Activated T-cell treated with anti-CD3 and anti-CD28 coated beads for 4 hours (primary cell): Measurements from ENCODE around the gene AIFM1.
A peak's percentile ranks its signal among the peaks of the same experiment; 100 is the strongest.

Experiments used
- DNase-seq: peaks from one replicate; pipeline ENCODE4 v3.0.0-alpha.2; 2020

The AIFM1 gene

DNA sequence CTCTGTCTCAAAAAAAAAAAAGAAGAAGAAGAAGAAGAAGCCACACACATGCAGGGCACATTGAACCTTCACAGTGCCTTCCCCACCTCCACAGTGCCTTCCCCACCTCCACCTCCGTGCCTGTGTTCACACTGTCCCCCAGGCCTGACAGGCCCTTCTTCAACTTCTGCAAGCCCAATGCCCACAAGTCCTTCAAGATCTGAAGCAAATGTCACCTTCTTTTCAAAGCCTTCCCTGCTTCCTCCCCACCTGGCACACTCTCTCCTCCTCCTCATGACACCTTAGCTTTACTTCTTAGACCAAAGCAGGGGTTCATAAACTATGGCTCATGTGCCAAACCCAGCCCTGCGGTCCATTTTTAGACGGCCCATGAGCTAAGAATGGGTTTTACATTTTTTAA is 75.3 kb downstream of the AIFM1 start:
- DNase-seq = no peak

DNA sequence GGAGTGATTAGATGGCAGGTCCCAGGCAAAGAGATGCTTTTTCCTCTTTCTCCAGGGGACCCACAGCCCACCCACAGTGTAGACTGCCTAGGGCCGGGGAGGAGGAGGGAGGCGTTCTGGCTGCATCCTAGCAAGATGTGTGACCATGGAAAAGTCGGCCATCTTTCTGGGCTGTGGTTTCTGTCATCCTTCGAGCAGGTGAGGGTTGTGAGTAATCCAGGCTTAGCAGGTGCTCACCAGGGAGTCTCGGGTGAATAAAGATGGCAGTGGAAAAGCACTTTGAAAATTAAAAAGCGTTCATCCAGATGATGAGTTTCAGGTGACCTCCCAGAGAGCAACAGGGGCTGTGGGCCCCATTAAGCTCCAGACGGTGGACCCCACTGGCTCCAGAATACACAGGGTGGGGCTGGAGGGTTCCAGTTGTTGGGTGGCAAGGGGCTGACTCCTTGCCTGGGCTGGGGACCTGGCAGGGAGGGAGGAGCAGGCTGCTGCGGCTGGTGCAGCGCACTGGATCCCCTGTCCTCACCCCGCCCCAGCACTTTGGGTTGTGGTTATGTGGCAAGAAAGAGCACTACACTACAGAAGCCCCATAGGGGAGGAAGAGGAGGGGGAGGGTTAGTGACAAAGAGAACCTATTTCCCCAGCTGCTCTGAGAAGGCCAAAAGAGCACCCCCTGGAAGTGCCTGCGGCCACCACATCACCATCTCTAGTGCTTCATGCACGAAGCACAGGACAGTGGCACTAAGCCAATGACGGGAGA is 79.0 kb downstream of the AIFM1 start:
- DNase-seq = no peak

DNA sequence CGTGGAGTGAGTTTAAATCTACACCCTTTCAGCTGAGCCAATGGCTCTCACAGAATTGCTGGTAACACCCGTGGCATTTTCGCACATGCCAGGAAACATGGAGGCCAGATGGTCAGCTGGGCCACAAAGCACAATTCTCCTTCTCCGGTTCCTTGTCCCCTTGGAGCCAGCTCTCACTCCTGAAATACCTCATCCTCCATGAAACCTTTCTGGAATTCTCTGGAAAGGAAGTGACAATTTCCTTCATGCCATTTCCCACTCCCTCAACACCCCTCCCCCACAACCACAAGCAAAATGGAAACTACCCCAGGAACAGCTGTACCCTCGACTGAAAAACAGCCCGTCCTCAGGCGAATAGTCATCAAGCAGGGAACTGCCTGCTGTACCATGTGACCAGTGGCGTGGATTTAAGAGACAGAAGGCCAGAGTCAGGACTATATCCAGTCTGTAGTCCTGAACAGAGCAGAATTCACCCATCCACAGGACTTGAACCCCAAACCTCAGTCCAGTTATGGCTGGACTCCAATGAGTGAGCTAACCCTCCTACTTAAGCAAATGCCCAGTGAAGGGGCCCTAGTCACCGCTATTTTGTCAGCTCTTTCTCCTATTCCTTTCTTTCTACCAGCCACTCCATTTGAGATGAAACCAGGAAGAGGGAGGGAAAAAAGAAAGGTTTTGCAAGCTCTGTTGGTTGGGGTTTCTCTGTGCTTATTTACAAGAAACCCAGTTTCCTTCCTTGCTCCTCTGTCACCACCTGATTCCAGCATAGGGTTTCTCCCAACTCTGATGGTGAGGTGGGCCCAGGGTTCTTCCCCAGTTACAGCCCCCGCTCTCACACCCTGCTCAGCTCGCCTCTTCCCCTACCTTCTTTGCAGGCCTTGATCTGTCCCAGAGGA is 79.8 kb downstream of the AIFM1 start:
- DNase-seq = no peak

DNA sequence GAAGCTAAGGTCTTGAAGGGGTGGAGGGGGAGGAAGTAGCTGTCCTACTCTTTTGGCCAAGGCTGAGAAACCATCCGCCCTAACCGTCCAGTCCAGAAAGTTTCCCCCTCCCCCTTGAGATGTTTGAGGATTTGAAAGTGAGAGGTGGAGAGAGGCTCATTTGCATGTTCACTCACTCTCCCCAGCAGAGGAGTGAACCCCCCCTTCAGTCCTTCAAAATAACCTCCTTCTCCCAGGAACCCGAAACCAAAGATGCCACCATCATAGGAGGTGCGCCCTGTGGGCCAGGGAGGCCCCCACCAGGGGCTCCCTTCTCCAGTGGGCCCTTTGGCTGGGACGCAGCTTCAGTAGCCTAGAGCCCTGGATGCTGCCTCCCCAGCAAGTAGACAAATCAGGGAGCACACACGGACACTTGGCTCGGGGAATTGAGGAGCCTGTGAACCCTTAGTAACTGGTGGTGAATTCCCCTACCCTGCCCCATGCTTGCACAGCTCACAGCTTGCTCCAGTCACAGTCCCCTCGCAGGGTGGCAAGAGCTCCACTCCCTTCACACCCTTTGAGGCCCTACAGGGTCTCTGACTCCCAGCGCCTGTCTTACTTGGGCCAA is 80.9 kb downstream of the AIFM1 start:
- no peak for DNase-seq

DNA sequence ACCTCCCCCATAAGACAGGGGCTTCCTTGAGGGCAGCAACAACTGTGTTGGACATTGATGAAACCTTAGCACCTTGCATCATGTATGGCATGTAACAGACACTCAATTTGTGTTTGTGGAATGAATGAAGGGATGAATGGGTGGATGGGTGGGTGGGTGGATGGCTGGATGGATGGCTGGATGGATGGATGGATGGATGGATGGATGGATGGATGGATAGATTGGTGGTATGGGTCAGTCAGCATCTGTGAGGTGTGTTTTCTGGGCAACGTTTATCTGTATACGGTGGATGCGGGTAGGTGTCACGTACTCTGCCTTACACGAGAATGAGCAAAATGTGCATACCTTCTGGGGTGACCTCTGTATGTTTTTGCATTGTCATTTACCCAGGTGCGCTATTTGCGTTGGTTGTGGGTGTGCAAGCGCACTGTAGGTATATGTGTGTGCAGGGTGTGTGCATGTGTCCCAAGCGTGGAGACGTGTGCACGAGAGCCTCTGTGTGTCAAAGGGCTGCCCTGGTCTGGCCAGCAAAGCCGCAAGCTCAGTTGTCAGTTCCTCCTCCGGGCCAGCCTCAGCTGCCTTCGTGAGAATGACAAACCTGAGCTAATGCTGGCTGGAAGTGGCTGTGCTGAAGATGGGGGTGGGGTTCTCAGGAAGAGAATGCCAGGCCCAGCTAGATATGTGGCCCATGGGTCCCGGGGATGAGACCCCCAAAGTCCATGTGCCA is 81.8 kb downstream of the AIFM1 start:
- DNase-seq = no peak

DNA sequence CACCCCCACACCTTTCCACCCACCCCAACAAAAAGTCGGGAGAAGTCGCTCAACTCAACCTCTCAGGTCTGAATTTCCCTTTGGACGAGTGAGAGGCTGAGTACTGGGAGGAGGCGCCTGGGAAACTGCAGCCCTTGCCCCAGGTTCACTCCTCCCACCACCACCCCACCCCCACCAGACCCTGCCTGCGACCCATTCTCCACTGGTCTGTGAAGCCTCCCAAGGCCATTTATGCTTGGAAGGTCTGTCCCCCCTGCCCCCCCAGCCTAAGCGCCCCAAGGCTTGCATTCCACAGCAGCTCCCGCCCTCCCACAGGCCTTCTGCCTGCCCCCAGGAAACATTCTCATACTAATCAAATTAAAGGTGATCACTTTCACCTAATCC is 82.5 kb downstream of the AIFM1 start:
- no peak for DNase-seq

DNA sequence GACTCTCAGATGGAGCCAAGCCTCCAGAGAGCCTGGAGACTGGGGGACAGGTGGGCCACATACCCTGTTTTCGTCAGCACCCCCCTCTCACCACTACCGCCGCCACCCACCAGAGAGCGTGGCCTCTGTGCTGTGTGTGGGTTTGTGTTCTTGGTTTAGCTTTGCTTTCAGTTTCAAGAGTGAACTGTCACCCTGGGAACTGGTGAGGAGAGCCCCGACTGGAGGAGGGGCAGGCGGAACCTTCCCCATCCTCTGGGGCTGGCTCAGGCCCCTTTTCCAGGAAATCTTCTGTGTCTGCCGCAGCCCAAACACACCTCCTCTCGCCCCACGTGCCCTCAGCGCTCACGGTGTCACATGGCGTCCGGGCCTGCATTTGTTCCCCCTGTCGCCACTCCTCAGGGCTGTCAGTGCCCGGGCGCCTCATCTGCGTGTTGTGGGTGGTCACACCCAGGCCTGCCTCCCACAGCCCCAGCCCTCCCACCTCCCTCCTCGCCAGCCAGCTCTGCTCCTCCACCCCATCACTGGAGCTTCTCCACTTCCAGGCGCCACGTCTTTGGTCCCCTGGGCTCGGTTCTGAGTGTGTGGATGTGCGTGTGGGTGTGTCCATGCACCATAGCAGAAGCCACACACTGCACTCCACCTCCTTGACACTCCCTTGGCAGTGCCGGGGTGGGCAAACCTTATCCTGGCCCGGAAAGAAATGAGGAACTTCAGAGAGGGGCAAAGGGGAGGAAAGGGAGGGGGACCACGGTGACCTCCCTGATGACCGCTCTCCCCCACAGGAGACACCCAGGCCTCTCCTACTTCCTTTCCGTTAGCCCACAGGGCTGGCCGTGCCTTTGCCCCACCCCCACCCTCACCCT is 83.2 kb downstream of the AIFM1 start:
- DNase-seq = peak; percentile 48

DNA sequence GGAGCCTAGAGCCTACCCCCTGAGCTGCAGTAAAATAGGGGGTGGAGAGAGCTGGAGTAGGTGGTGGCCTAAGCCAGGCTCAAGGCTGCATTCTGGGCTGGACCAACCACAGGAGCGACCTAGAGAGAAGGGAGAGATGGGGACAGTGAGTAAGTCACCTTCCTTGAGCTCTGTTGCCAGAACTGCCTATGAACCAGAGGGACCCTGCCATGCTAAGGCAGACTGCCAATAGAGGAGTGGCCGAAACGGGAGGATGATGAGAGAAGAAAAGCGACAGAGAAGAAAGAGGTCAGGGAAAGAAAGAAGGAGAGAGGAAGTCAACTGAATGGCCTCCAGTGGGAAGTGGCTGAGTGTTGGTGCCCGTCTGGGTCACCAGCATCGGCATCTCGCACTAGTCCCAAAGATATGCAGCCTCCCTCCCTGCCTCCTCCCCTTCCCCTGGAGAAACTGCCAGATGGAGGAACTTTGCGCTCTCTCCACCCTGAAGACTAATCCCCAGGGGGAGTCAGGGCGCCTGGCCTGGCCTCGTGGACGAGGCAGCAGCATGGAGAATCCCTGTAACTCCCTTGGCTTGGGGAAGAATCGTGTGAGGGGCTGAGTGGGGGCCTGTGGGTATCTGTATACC is 84.1 kb downstream of the AIFM1 start:
- DNase-seq = no peak

DNA sequence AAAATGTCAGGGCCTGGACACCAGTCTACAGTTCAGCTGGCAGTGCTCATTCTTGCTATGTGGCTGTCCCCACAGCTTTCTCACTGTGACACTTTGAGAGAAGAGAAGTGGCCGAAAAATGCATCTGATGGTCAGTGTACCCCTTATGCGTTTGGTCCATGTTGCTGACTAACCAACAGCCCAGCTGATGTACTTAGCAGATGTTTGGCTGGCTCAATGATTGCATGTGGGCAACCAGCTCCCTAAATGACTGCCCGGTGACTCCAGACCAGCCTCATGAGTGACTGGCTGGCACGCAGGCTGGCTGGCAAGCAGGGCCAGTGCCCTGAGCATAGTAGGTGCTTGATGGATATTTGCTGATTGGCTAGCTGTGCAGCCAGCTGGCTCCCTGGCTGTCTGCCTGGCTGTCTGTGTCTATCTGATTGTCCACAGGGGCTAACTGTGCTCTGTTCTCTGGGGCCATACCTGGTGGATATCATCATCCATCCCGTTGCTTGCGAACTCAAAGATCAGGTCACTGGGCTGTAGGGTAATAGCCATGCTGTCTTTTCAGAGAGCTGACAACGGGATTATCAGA is 84.8 kb downstream of the AIFM1 start:
- DNase-seq = no peak

DNA sequence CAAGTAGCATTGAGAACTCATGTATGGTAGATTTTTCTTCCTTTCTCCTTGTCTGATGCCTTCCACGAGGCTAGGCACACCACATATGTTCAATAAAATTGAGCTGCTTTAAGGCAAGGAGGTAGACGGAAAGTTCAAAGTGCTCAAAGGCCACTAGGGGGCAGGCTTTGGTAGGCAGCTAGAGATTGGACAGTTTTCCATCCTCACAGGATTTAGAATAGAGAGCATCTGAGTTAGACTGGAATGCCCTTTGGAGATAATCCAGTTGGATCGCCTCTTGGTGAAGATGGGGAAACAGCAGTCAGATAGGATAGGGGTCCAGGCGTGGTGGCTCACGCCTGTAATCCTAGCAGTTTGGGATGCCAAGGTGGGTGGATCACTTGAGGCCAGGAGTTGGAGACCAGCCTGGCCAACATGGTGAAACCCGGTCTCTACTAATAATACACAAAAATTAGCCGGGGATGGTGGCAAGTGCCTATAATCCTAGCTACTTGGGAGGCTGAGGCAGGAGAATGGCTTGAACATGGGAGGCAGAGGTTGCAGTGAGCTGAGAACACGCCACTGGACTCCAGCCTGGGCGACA is 85.7 kb downstream of the AIFM1 start:
- peak; percentile 37 for DNase-seq
